Measurements from ENCODE around the gene SLC9A3. TPM values are rescaled to one million over a fixed set of nuclear protein-coding genes. Genes with fewer than 3 reads are reported as not detected.

The SLC9A3 gene
- total and polyA plus RNA-seq, 2 of the 13 experiments (the other 11 are each of a cell fraction or from before 2014, with no cell fraction given) = 1.5 to 1.8 TPM

- TF ChIP-seq ZNF142 (CRISPR knock-in tag; IDR thresholded peaks at IDR 0.05) = no peak
- TF ChIP-seq RARA (CRISPR knock-in tag; IDR thresholded peaks at IDR 0.05) = no peak
- no peak for TF ChIP-seq ZNF543 (CRISPR knock-in tag; IDR thresholded peaks at IDR 0.05)
- no peak for TF ChIP-seq FUBP1 (CRISPR knock-in tag; IDR thresholded peaks at IDR 0.05; ENCODE audit: borderline replicate concordance)
- TF ChIP-seq ELF1 (CRISPR knock-in tag; IDR thresholded peaks at IDR 0.05) = no peak
- no peak for TF ChIP-seq HMGXB3 (CRISPR knock-in tag; IDR thresholded peaks at IDR 0.05; ENCODE audit: borderline replicate concordance)
- TF ChIP-seq THAP11 (CRISPR knock-in tag; IDR thresholded peaks at IDR 0.05) = no peak
Observed at GRCh38 chr5:423233-423565, 101.0 kb downstream of the SLC9A3 start (continued).

Data from HepG2 (cell line).